Fibroblast of the conjunctiva (primary cell): ENCODE data around the gene HYAL4.
A peak's percentile ranks its signal among the peaks of the same experiment; 100 is the strongest.
"Not testable (repeated sequence)": the region's sequence is repeated elsewhere in the genome, so short reads cannot be mapped to it uniquely, and the experiment has no call there.

Experiments
- DNase-seq: peaks from one replicate; pipeline ENCODE4 v3.0.0-alpha.2; 2010; ENCODE audit warnings: low read depth

HYAL4 gene

GRCh38 chr7:123847868-123848267 is 2.9 kb downstream of the HYAL4 start:
- DNase-seq: no peak

- DNase-seq: no peak
Observed at GRCh38 chr7:123849855-123850254, 4.9 kb downstream of the HYAL4 start.

DNA sequence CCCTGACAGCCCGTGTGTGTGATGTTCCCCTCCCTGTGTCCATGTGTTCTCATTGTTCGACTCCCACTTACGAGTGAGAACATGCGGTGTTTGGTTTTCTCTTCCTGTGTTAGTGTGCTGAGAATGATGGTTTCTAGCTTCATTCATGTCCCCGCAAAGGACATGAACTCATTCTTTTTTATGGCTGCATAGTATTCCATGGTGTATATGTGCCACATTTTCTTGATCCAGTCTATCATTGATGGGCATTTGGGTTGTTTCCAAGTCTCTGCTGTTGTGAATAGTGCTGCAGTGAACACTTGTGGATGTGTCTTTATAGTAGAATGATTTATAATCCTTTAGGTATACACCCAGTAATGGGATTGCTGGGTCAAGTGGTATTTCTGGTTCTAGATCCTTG is 6.4 kb downstream of the HYAL4 start:
- not testable (repeated sequence) for DNase-seq

DNA sequence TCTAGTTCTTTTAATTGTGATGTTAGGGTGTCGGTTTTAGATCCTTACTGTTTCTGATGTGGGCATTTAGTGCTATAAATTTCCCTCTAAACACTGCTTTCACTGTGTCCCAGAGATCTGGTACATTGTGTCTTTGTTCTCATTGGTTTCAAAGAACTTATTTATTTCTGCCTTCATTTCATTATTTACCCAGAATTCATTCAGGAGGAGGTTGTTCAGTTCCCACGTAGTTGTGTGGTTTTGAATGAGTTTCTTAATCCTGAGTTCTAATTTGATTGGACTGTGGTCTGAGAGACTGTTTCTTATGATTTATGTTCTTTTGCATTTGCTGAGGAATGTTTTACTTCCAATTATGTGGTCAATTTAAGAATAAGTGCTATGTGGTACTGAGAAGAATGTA is 9.3 kb downstream of the HYAL4 start:
- not testable (repeated sequence) for DNase-seq

DNA sequence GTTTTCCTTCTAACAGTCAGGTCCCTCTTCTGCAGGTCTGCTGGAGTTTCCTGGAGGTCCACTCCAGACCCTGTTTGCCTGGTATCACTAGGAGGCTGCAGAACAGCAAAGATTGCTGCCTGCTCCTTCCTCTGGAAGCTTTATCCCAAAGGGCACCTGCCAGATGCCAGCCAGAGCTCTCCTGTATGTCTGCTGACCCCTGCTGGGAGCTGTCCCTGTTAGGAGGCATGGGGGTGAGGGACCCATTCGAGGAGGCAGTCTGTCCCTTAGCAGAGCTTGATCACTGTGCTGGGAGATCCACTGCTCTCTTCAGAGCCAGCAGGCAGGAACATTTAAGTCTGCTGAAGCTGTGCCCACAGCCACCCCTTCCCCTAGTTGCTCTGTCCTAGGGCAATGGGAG is 11.5 kb downstream of the HYAL4 start:
- not testable (repeated sequence) for DNase-seq

GRCh38 chr7:123860848-123861247 is 15.9 kb downstream of the HYAL4 start:
- DNase-seq: no peak

GRCh38 chr7:123862775-123863174 is 17.8 kb downstream of the HYAL4 start:
- DNase-seq: no peak

GRCh38 chr7:123863461-123863860 is 18.5 kb downstream of the HYAL4 start:
- DNase-seq: no peak

GRCh38 chr7:123864012-123864411 is 19.0 kb downstream of the HYAL4 start:
- no peak for DNase-seq

DNA sequence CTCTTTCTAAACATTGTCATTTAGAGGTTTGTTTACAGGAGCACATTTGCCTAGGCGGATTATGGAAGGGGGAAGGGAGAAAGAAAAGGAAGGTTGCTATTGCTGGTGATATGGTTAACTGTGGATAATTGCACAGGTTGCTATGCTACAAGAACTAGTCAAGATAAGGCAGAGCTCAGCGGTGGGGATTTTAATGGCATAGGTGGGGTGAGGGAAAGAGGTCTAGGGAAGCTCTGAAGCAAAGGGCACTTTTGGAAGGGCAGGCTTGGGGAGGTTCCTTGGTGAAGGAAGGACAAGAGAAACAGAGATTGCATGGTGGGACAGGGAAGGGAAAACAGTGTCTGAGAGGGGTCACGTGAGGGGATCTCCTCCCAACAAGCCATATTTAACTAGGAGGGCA is 19.5 kb downstream of the HYAL4 start:
- no peak for DNase-seq

DNA sequence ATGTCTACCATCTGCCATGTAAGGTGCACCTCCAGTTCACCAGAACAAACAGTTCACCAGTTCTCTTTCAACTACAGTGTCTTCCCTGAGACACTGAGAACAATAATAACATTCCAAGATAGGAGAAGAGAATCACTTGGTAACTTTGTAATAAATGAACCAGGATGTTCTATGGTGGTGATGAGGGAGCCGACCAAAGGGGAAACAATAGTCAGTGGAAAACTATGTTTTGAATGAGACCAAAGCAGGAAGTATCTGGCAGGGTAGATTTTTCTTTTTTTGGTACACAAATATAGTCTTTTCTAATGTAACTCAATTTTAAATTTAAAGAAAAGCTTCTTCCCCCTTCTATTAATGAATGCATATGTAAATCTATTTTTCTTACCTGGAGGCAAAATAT is 20.0 kb downstream of the HYAL4 start:
- no peak for DNase-seq

GRCh38 chr7:123865517-123866117 is 20.6 kb downstream of the HYAL4 start:
- peak; percentile 48 for DNase-seq

GRCh38 chr7:123867225-123867624 is 22.3 kb downstream of the HYAL4 start:
- DNase-seq: no peak

GRCh38 chr7:123871998-123872867 is 27.3 kb downstream of the HYAL4 start:
- peak; percentile 23 for DNase-seq

- no peak for DNase-seq
Observed at GRCh38 chr7:123872908-123873307, 27.9 kb downstream of the HYAL4 start.

- no peak for DNase-seq
Observed at GRCh38 chr7:123876557-123877256, 31.7 kb downstream of the HYAL4 start.

DNA sequence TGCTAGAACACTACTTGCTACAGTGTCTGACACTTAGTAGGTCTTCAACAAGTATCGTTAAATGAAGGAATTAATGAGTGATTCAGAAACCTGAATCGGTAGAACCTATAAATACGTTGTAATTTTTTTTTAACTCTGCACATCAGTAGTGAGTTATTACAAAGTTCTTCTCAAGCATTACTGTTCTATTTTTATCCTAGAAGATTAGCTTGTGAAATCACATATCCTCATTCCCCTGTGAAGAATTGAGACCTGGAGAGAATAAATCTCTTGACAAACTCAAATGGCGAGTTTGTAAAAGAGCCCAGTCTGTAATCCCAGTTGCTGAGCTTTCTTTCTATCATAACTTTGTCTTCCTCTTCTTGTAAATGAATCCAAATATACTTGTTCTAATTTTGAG is 34.7 kb downstream of the HYAL4 start:
- no peak for DNase-seq

DNA sequence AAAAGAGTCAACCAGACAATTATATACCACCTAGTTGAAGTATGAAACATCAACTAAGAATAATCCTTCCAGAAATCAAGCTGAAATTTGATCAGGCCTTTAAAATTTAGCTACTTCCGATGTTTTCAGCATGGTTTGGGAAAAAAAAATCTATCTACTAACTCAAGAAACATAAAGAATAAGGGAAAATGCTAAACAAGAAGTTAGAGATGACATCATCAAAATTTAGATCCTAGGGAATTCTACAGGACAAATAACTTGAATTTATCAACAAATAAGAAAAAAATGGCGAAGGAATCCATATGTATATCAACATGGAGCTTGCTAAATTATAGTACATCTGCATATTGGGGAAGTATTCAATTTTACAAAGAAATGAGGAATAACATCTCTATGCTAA is 36.3 kb downstream of the HYAL4 start:
- DNase-seq: no peak

GRCh38 chr7:123883154-123883553 is 38.2 kb downstream of the HYAL4 start:
- DNase-seq: no peak

DNA sequence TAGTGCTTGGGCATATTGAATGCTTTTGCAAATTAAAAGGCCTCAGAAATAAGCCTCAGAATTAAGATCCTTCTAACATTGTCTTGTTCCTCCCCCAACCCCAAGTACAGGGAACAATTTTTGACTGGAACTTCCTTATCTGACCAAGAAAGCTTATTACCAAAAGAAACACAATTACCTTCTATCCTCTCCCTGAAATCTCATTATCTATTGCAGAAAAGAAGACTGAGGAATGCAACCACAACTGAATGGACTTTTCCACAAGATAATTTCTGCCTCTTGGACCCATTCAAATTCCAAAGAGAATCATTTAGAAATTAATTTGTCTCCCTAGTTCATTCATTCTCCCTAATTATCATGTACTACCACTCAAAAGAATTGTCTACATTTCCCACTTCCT is 43.2 kb downstream of the HYAL4 start:
- DNase-seq: no peak

GRCh38 chr7:123894753-123895152 is 49.8 kb downstream of the HYAL4 start:
- DNase-seq: not testable (repeated sequence)

DNA sequence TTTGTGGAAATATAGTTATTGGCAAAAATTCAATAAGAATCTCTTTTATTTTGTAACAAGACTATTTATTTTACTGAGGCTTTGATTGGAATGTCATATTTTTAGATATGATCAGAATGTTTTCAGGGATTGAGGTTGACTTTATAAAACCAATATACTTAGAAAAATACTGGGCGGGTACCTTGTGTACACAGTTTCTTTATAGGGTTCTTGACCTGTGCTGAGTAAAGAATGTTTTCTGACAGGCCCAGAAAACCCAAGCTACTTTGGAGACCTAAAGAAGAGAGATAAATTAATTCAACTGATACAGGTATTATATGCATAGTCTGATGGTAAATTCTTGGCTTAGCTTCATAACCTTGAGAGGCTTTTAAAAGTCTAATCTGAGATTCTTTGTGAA is 56.1 kb downstream of the HYAL4 start:
- no peak for DNase-seq

- DNase-seq: no peak
Observed at GRCh38 chr7:123905714-123906113, 60.7 kb downstream of the HYAL4 start.
